RWPE1 (cell line): ENCODE data around the gene ESR1.
A peak's percentile ranks its signal among the peaks of the same experiment; 100 is the strongest.

Experiments
- CTCF ChIA-PET: fragments of 350-600 bp; sonication (Branson Sonifier 250); formaldehyde crosslinking; extraction: SDS; loops from one replicate; lab custom pipeline; 2021; lab: Yijun Ruan, JAX
- POLR2A ChIA-PET: fragments of 400-600 bp; formaldehyde crosslinking; extraction: SDS; loops from one replicate; lab custom pipeline; 2020; ENCODE audit warnings: antibody characterized with exemption; ENCODE audit not compliant: low non-redundant PET; lab: Yijun Ruan, JAX
- DNase-seq: peaks from one replicate; pipeline ENCODE4 v3.0.0; 2012; ENCODE audit warnings: low spot score
- H3K27ac ChIP-seq: fragments of 450-650 bp; 2 replicates; pipeline ENCODE4 v1.5.1; 2017
- CTCF ChIP-seq: fragments of 450-650 bp; conservative IDR thresholded peaks from 2 replicates; pipeline ENCODE4 v1.5.1; 2017; ENCODE audit warnings: low read depth, mild to moderate bottlenecking

The ESR1 gene

GRCh38 chr6:151808371-151809241, 1.1 kb downstream of the ESR1 start:
- ChIA-PET CTCF (interaction anchor here (0.6 to 1.1 kb wide), 3 partner anchors 43 to 459 kb away, joined by 3 to 4 read pairs (median 4); no protein-coding TSS in a partner anchor), POLR2A (no interaction called here)
- no peak overlapping the region for H3K27ac ChIP-seq
- no peak for TF ChIP-seq CTCF
- peak; percentile 27 for DNase-seq

GRCh38 chr6:151811081-151811480, 3.6 kb downstream of the ESR1 start:
- DNase-seq = no peak
- no peak overlapping the region for H3K27ac ChIP-seq
- POLR2A ChIA-PET = no interaction called here
- TF ChIP-seq CTCF = no peak
- CTCF ChIA-PET = no interaction called here

- no peak for TF ChIP-seq CTCF
- POLR2A ChIA-PET = no interaction called here
- DNase-seq = no peak
- no peak overlapping the region for H3K27ac ChIP-seq
- CTCF ChIA-PET = no interaction called here
These were observed 6.4 kb downstream of the ESR1 start for GRCh38 chr6:151813858-151814257.

GRCh38 chr6:151814614-151815013, 7.1 kb downstream of the ESR1 start:
- no peak overlapping the region for H3K27ac ChIP-seq
- ChIA-PET POLR2A (no interaction called here), CTCF (no interaction called here)
- no peak for DNase-seq
- TF ChIP-seq CTCF = no peak

- TF ChIP-seq CTCF = no peak
- no peak for DNase-seq
- POLR2A ChIA-PET = no interaction called here
- H3K27ac ChIP-seq = no peak overlapping the region
- CTCF ChIA-PET = no interaction called here
These were observed 15.0 kb downstream of the ESR1 start for GRCh38 chr6:151822252-151823111.

GRCh38 chr6:151826517-151827142, 19.1 kb downstream of the ESR1 start:
- DNase-seq = no peak
- POLR2A ChIA-PET = no interaction called here
- CTCF ChIA-PET = interaction anchor here (0.8 kb wide), 1 partner anchor 365 kb away, joined by 3 read pairs; no protein-coding TSS in a partner anchor
- no peak for TF ChIP-seq CTCF
- no peak overlapping the region for H3K27ac ChIP-seq
